Cortex of kidney (tissue), 1 donor: Measurements from ENCODE around the gene TSSK2.

Experiments
- DNase-seq: peaks from one replicate; lab custom pipeline; 2025; lab: John Stamatoyannopoulos, UW

Gene TSSK2

GRCh38 chr22:19169002-19169946 lies 38.2 kb downstream of the TSSK2 start:
- no peak for DNase-seq

GRCh38 chr22:19169947-19170318 lies 38.8 kb downstream of the TSSK2 start:
- no peak for DNase-seq

- no peak for DNase-seq
These were observed 41.3 kb downstream of the TSSK2 start for GRCh38 chr22:19172213-19173046.

GRCh38 chr22:19173047-19174035 lies 42.2 kb downstream of the TSSK2 start:
- no peak for DNase-seq

GRCh38 chr22:19174106-19175025 lies 43.3 kb downstream of the TSSK2 start:
- no peak for DNase-seq

- DNase-seq: no peak
These were observed 44.0 kb downstream of the TSSK2 start for GRCh38 chr22:19175026-19175601.

- DNase-seq: no peak
These were observed 44.6 kb downstream of the TSSK2 start for GRCh38 chr22:19175602-19176174.

GRCh38 chr22:19176175-19176643 lies 45.1 kb downstream of the TSSK2 start:
- no peak for DNase-seq

- no peak for DNase-seq
These were observed 45.6 kb downstream of the TSSK2 start for GRCh38 chr22:19176732-19177131.

GRCh38 chr22:19177164-19178064 lies 46.3 kb downstream of the TSSK2 start:
- no peak for DNase-seq

- DNase-seq: no peak
These were observed 47.1 kb downstream of the TSSK2 start for GRCh38 chr22:19178065-19178656.

GRCh38 chr22:19178657-19179496 lies 47.8 kb downstream of the TSSK2 start, which contains the start of gene SLC25A1:
TSS of gene SLC25A1 (minus strand) at chr22:19178736. CDS start at chr22:19178673, 63 bp downstream.
- no peak for DNase-seq

- no peak for DNase-seq
These were observed 48.5 kb downstream of the TSSK2 start for GRCh38 chr22:19179497-19180048.

GRCh38 chr22:19180234-19180633 lies 49.1 kb downstream of the TSSK2 start:
- no peak for DNase-seq

- DNase-seq: no peak
These were observed 49.8 kb downstream of the TSSK2 start for GRCh38 chr22:19180740-19181410.

- DNase-seq: no peak
These were observed 50.8 kb downstream of the TSSK2 start for GRCh38 chr22:19181786-19182471.
